K562 (cell line): ENCODE results near the gene CDCA5.

Experiments
- ARNT ChIP-seq, 2 experiments: fragments of 450-650 bp; IDR thresholded peaks; 2 replicates each; pipeline ENCODE4 v1.6.1; 2016; ENCODE audit warnings: mild to moderate bottlenecking in 1 of 2
- BRCA1 ChIP-seq, 2 experiments: fragments of 450-650 bp in 1 of 2; sonication (generic) in 1 of 2; formaldehyde crosslinking in 1 of 2; IDR thresholded peaks; 2 replicates each; pipeline versions ENCODE4 v1.5.0 to v1.6.1; 2017 to 2020; ENCODE audit warnings: mild to moderate bottlenecking in 1 of 2, missing genetic modification reagents in 1 of 2
- EP400 ChIP-seq: fragments of 450-650 bp; IDR thresholded peaks from 2 replicates; pipeline ENCODE4 v1.6.1; 2017; ENCODE audit warnings: antibody characterized with exemption, mild to moderate bottlenecking, moderate library complexity
- EWSR1 ChIP-seq: fragments of 450-650 bp; IDR thresholded peaks from 2 replicates; pipeline ENCODE4 v1.6.1; 2018; ENCODE audit warnings: borderline replicate concordance, mild to moderate bottlenecking, low read depth, moderate library complexity; ENCODE audit not compliant: partially characterized antibody
- HMGXB4 ChIP-seq: sonication (generic); formaldehyde crosslinking; IDR thresholded peaks from 2 replicates; pipeline ENCODE4 v1.8.1; 2023; ENCODE audit warnings: mild to moderate bottlenecking, missing genetic modification reagents
- NUFIP1 ChIP-seq: fragments of 450-650 bp; IDR thresholded peaks from 2 replicates; pipeline ENCODE4 v1.6.1; 2018; ENCODE audit not compliant: partially characterized antibody
- SIX5 ChIP-seq, 2 experiments: IDR thresholded peaks; 2 replicates each; pipeline ENCODE4 v1.6.1; 2011; ENCODE audit warnings: low read length in 2 of 2, borderline replicate concordance in 1 of 2, low read depth in 1 of 2, mild to moderate bottlenecking in 1 of 2, moderate library complexity in 1 of 2; ENCODE audit not compliant: insufficient read depth in 1 of 2
- TF ChIP-seq, protein P1 (sequence below), 2 experiments: fragments of 200-800 bp in 1 of 2; sonication (Bioruptor generic) in 1 of 2; sonication (generic) in 1 of 2; formaldehyde crosslinking in 1 of 2; IDR thresholded peaks in 1 of 2; conservative IDR thresholded peaks in 1 of 2; 2 replicates each; pipeline versions ENCODE4 v1.5.0 to v1.6.1; 2016 to 2020; ENCODE audit warnings: missing compliant biosample characterization in 1 of 2, missing genetic modification characterization in 1 of 2, missing genetic modification reagents in 1 of 2

DNA sequence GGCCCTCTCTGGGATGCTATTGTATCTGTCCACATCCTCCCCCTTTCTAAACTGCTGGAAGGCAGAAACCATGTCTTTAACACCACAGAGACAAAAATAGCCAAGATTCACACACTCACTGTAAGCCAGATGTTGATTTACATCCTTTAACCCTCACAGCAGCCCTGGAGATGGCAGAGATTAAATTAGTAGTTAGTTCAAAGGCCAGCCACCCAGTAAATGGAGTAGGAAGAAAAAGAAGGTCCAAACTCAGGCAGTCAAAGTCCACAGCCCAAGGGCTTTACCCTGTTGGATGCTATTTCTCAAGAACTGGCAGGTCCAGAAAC is 35.8 kb upstream of the CDCA5 start:
- no peak for TF ChIP-seq HMGXB4 (CRISPR knock-in tag)
- TF ChIP-seq, protein P1, sequence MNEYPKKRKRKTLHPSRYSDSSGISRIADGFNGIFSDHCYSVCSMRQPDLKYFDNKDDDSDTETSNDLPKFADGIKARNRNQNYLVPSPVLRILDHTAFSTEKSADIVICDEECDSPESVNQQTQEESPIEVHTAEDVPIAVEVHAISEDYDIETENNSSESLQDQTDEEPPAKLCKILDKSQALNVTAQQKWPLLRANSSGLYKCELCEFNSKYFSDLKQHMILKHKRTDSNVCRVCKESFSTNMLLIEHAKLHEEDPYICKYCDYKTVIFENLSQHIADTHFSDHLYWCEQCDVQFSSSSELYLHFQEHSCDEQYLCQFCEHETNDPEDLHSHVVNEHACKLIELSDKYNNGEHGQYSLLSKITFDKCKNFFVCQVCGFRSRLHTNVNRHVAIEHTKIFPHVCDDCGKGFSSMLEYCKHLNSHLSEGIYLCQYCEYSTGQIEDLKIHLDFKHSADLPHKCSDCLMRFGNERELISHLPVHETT (CRISPR knock-in tag; conservative IDR thresholded peaks at IDR 0.05 in 1 of 2, IDR thresholded peaks at IDR 0.05 in 1 of 2) = no peak
- TF ChIP-seq ARNT (IDR thresholded peaks at IDR 0.05) = no peak
- no peak for TF ChIP-seq EP400
- no peak for TF ChIP-seq BRCA1 (IDR thresholded peaks at IDR 0.05)
- TF ChIP-seq BRCA1 (CRISPR knock-in tag; IDR thresholded peaks at IDR 0.05) = no peak
- TF ChIP-seq SIX5 (IDR thresholded peaks at IDR 0.05; ENCODE audit: borderline replicate concordance in 1 of 2, insufficient read depth in 1 of 2, low read depth in 1 of 2, low read length in 2 of 2) = no peak
- no peak for TF ChIP-seq NUFIP1
- no peak for TF ChIP-seq EWSR1
